Ectodermal cell (in vitro differentiated cells): ENCODE data around the gene PXDN.
A peak's percentile ranks its signal among the peaks of the same experiment; 100 is the strongest.
"Not testable (repeated sequence)": the region's sequence is repeated elsewhere in the genome, so short reads cannot be mapped to it uniquely, and the experiment has no call there.

Experiments used
- H3K27ac ChIP-seq: 2 replicates; pipeline ENCODE4 v1.7.0; 2013; ENCODE audit warnings: mild to moderate bottlenecking, low read depth, low read length; ENCODE audit not compliant: insufficient read depth, poor library complexity, severe bottlenecking
- H3K27me3 ChIP-seq: 2 replicates; pipeline ENCODE4 v1.7.0; 2013; ENCODE audit warnings: mild to moderate bottlenecking, low read length; ENCODE audit not compliant: insufficient read depth, control insufficient read depth, poor library complexity, severe bottlenecking
- H3K36me3 ChIP-seq: one replicate; pipeline ENCODE4 v1.7.0; 2013; ENCODE audit warnings: low read length; ENCODE audit not compliant: control insufficient read depth, insufficient read depth
- H3K4me1 ChIP-seq: one replicate; pipeline ENCODE4 v1.7.0; 2013; ENCODE audit warnings: low read length; ENCODE audit not compliant: control insufficient read depth, insufficient read depth
- H3K4me3 ChIP-seq: 2 replicates; pipeline ENCODE4 v1.7.0; 2013; ENCODE audit warnings: low read depth, low read length, control low read depth; ENCODE audit not compliant: insufficient read depth
- H3K9me3 ChIP-seq: 2 replicates; pipeline ENCODE4 v1.7.0; 2013; ENCODE audit warnings: mild to moderate bottlenecking, low read length, moderate library complexity; ENCODE audit not compliant: control insufficient read depth
- WGBS, 2 experiments: methylation state at CpG; one replicate each; pipeline ENCODE4 v1.1.7; 2013; ENCODE audit warnings: missing lambda C conversion rate in 2 of 2; 5-methylcytosine and 5-hydroxymethylcytosine counted together

Gene PXDN

DNA sequence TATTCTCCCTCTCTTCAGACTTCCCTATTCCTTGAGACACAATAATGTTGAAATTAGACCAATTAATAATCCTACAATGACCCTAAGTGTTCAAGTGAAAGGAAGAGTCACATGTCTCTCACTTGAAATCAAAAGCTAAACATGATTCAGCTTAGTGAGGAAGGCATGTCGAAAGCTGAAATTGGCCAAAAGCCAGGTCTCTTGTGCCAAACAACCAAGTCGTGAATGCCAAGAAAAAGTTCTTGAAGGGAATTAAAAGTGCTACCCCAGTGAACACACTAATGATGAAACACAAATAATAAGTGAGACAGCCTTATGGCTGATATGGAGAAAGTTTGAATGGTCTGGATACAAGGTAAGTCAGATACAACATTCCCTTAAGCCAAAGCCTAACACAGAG, 115.4 kb downstream of the PXDN start:
- Histone ChIP-seq H3K9me3 (no peaks in the 10 kb centered on the region), H3K27me3 (no peaks in the 10 kb centered on the region), H3K36me3 (peaks cover 4% of the 10 kb centered on the region), H3K27ac (no peak overlapping the region), H3K4me1 (peaks cover 13% of the 10 kb centered on the region), H3K4me3 (no peak overlapping the region)
- WGBS, 2 experiments = 91 to 98% methylated on average over 2 of the region's 2 CpGs

DNA sequence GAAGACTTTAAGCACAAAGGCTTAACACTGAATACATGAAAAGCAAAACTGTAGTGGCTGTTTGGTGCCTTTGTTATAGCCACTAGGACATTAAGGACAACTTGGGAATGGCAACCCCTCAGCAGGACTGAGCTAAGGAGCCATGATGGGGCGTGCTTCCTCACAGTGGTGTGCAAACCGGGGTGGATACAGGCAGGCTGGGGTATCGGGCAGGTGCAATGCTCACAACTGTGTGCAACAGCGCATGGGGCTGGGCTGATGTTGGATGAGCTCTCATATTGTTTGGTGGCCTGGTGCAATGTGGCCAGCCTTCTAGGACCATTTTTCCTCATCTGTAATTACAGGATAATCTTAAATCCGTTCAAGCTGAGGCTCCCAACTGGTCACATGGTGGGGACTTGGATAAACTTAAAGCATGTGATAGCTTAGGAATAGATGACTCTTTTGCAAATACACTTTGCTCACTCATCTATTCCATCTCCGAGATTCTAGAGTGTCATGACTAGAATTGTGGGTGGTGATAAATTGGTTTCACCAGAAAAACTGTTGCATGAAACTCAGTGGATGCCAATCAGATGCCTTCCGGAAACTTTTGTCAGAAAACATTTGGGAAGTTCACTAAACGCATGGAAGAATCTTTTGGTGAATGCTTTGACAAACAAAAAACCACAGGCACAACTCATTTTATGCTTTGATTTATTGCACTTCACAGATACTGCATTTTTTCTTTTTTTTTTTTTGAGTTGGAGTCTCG, 116.5 kb downstream of the PXDN start:
- Histone ChIP-seq H3K36me3 (peaks cover 4% of the 10 kb centered on the region), H3K27ac (no peak overlapping the region), H3K4me1 (peaks cover 13% of the 10 kb centered on the region), H3K9me3 (no peaks in the 10 kb centered on the region), H3K27me3 (no peaks in the 10 kb centered on the region), H3K4me3 (no peak overlapping the region)
- 96 to 97% methylated on average over 9 of the region's 9 CpGs for WGBS, 2 experiments

DNA sequence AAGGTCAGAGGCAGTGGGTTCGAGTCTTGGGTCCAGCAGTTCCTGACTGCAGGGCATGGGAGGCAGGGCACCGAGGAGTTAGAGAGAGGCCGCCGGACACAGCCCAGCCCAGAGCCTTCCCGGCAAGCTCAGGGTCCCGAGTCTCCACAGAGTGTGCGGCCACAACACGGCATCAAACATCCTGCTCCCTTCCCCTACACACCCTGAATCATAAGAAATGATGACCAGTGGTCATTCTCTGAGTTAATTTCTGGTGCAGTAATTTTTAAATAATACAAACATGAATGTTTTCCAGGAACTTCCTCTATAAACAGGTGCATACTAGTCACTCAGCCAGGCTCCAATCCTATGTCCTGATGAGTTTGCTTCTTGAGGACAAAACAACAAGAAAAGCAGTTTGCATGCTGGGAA, 118.0 kb downstream of the PXDN start:
- peaks cover 4% of the 10 kb centered on the region for H3K36me3 ChIP-seq
- H3K27me3 ChIP-seq = no peaks in the 10 kb centered on the region

DNA sequence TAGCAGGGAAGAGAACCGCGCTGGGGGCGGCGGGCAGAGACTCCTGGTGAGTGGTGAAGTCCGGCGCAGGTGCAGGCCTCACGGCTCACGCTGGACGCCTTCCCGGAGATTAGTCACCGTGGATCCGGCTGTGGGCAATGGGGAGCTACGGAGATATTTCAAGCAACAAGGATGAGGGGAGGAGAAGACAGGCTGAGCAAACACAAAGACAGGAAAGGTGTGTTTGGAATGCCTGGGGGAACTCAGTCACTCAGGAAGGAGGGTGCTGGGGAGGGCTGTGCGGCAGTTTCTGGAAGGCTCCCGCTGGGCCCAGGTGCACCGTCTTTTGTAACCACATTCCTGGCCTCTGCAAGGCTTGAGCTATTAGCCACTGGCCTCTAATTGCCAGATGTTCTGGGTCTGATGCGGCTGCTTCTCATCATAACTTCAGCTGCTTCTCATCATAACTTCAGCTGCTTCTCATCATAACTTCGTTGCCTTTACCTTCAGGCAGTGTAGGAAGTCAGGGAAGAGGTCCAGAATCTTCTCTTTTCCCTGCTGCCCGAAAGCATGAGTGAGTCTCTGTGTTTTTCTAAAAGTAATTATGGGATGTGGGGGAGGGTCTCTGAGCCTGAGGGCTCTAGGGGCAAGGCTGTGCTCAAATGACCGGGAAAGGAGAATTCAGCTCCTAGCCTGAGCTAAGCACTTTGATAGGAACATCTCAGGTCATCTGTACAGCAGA, 118.9 kb downstream of the PXDN start:
- Histone ChIP-seq H3K27ac (peak overlapping the region; percentile 44), H3K27me3 (no peaks in the 10 kb centered on the region), H3K36me3 (peaks cover 4% of the 10 kb centered on the region), H3K9me3 (no peaks in the 10 kb centered on the region), H3K4me1 (peaks cover 13% of the 10 kb centered on the region), H3K4me3 (no peak overlapping the region)
- 24 to 28% methylated on average over 20 of the region's 20 CpGs for WGBS, 2 experiments

More for the DNA sequence above, 118.0 kb downstream of the PXDN start:
- H3K27ac ChIP-seq = no peak overlapping the region
- H3K4me1 ChIP-seq = peaks cover 13% of the 10 kb centered on the region
- no peaks in the 10 kb centered on the region for H3K9me3 ChIP-seq
- H3K4me3 ChIP-seq = no peak overlapping the region
- WGBS, 2 experiments = 85 to 92% methylated on average over 8 of the region's 8 CpGs

DNA sequence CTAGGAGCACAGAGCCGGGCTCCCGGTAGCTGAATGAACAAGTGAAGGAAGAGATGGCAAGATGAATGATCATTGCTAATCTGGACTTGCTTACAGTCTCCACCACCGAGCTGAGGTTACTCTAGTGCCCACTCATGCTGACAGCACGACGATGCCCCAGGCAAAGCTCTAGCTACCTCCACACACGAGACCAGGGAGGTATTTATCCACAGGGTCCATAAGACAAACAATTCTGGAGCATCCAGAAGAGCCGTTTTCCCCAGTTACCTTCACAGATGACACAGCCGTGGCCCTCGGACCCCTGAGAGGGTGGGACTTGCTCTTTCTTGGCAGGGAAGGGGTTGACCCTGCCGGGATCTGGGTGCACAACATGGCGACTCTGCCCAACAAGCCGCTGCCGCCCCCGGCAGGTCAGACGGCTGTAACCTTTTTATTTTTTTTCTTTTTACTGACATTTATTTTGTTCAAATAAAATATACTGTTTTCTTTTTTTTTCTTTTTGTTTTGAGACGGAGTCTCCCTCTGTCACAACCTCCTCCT, 120.3 kb downstream of the PXDN start:
- 94 to 95% methylated on average over 11 to 16 of the region's 16 CpGs for WGBS, 2 experiments
- H3K36me3 ChIP-seq = peaks cover 1% of the 10 kb centered on the region
- H3K27ac ChIP-seq = no peak overlapping the region
- H3K9me3 ChIP-seq = no peaks in the 10 kb centered on the region
- no peak overlapping the region for H3K4me3 ChIP-seq
- H3K27me3 ChIP-seq = no peaks in the 10 kb centered on the region
- H3K4me1 ChIP-seq = peaks cover 13% of the 10 kb centered on the region

DNA sequence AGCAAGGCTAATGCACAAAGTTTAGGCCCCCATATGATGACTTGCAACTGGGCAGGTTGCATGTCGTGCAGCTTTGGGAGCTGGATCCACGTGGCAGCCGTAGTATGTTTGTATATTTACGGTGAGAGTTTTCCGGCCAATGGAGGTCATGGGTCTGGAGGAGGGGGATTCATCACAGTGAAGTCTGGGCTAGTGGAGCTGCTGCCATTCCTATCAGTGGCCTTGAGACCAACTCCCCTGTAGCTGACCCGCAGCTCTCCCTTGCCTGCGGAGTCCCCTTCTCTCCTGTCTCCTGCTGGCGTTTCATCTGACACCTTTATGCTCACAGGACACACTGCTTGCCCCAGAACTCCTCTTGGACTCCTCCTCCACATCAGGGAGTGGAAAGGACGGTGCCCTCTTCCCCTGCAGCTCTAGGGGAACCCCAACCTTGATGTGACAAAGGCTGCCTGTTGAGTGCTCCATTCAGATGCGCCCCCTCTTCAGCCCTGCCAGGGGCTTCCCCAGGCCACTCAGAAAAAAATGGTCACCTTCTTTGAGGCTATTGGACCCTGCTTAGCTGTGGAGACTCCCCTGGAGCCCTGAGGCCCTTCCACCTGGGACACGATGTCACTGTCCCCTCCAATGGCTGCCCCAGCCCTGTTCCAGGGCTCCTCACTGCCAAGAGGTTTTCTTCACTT, 121.7 kb downstream of the PXDN start:
- 91 to 92% methylated on average over 11 of the region's 11 CpGs for WGBS, 2 experiments
- Histone ChIP-seq H3K27me3 (no peaks in the 10 kb centered on the region), H3K27ac (no peak overlapping the region), H3K4me1 (peaks cover 13% of the 10 kb centered on the region), H3K36me3 (no peaks in the 10 kb centered on the region), H3K4me3 (no peak overlapping the region), H3K9me3 (no peaks in the 10 kb centered on the region)

DNA sequence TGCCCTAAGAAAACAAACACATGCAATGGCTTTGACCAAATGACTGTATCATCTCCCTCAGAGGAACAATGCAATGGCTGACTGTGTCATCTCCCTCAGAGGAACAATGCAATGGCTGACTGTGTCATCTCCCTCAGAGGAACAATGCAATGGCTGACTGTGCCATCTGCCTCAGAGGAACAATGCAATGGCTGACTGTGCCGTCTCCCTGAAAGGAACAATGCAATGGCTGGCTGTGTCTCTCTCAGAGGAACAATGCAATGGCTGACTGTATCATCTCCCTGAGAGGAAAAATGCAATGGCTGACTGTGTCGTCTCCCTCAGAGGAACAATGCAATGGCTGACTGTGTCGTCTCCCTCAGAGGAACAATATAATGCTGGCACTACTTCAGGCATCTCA, 122.3 kb downstream of the PXDN start:
- not testable (repeated sequence) for H3K36me3 ChIP-seq, H3K4me3 ChIP-seq, H3K9me3 ChIP-seq, H3K27me3 ChIP-seq, H3K27ac ChIP-seq
- WGBS, 2 experiments = 87 to 88% methylated on average over 3 of the region's 3 CpGs
- peaks cover 13% of the 10 kb centered on the region for H3K4me1 ChIP-seq

DNA sequence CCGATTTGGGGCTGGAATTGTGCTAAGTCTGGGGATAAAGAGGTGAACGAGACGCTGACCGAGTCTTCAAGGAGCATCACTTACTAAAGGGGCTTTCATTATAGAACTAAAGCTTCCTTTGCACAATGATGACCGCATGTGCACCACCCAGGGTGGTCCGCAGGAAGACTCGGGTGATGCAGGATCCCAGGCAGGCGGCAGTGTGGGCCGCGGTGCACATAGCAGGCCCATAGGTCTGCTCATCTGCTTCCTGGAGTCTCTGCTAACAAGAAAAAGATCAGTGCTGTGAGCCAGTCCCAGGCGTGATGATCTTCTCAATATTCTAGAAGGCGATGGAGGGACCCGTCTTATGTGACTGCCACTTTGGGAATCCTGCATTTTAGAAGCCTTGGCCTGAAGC, 122.8 kb downstream of the PXDN start:
- Histone ChIP-seq H3K4me1 (peaks cover 13% of the 10 kb centered on the region), H3K36me3 (no peaks in the 10 kb centered on the region), H3K9me3 (no peaks in the 10 kb centered on the region), H3K4me3 (no peak overlapping the region), H3K27ac (no peak overlapping the region), H3K27me3 (no peaks in the 10 kb centered on the region)
- 92 to 93% methylated on average over 13 of the region's 13 CpGs for WGBS, 2 experiments

DNA sequence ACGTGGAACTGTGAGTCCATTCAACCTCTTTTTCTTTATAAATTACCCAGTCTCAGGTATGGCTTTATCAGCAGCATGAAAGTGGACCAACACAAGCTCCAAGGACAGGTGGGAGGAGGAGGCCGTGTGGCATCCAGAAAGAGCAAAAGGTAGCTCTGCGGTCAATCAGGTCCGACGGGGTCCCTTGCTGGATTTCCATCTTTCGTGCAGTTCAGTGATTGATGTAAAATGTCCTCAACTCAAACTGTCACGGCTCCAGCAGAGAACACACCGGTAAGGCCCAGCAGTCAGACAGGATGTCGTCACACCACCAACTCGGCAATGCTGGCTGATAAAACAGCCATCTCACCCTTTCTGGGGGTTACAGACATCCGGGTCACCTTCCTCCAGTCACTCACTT, 123.3 kb downstream of the PXDN start:
- Histone ChIP-seq H3K27me3 (no peaks in the 10 kb centered on the region), H3K4me1 (peaks cover 10% of the 10 kb centered on the region), H3K27ac (no peak overlapping the region), H3K4me3 (no peak overlapping the region), H3K9me3 (no peaks in the 10 kb centered on the region), H3K36me3 (no peaks in the 10 kb centered on the region)
- WGBS, 2 experiments = 94 to 96% methylated on average over 11 of the region's 11 CpGs

DNA sequence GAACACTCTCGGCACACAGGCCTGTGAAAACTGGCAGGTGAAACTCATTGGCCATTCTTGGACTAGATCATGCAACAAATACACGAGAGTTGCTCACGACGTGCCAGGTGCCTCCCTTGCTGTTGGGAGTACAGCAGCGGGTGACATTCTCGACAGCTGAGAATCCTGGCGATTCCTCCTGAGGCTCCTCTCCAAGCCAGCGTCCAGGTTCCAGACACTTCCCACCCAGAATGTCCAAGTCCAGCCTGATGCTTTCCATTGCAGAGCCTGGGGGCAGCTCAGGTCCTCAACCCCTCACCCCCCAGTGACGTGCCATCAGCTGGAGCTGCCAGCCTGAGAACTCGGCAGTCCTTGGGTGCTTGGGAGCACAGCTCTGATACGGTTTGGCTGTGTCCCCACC, 124.2 kb downstream of the PXDN start:
- H3K27me3 ChIP-seq = no peaks in the 10 kb centered on the region
- WGBS, 2 experiments = 92 to 98% methylated on average over 11 of the region's 11 CpGs
- H3K4me1 ChIP-seq = peaks cover under 1% of the 10 kb centered on the region
- H3K27ac ChIP-seq = no peak overlapping the region
- no peak overlapping the region for H3K4me3 ChIP-seq
- H3K9me3 ChIP-seq = no peaks in the 10 kb centered on the region
- no peaks in the 10 kb centered on the region for H3K36me3 ChIP-seq
